Right lobe of liver (tissue), 6 donors: ENCODE results near the gene IGF2R. TPM values are rescaled to one million over a fixed set of nuclear protein-coding genes. Genes with fewer than 3 reads are reported as not detected.
"Not testable (repeated sequence)": the region's sequence is repeated elsewhere in the genome, so short reads cannot be mapped to it uniquely, and the experiment has no call there.

Experiments used
- ATAC-seq, 4 donors: fragments of 200-7000 bp; cut with Tn5 transposase; one replicate each; pipeline ENCODE4 v1.9.1; 2020; ENCODE audit warnings: mild to moderate bottlenecking in 4 of 4, moderate library complexity in 4 of 4
- DNase-seq, 3 donors: peaks; one replicate each; pipeline ENCODE4 v3.0.0-alpha.2; 2020
- H3K27ac ChIP-seq, 3 donors: fragments of 200-600 bp; one replicate each; pipeline ENCODE4 v1.8.0; 2022
- H3K27me3 ChIP-seq, 2 donors: fragments of 200-600 bp; one replicate each; pipeline ENCODE4 v1.8.0; 2022
- H3K36me3 ChIP-seq, 4 donors: fragments of 200-600 bp; sonication (generic) in 1 of 4; one replicate each; pipeline versions ENCODE4 v1.5.1 to v1.8.0; 2017 to 2022; ENCODE audit warnings: control low read depth in 1 of 4
- H3K4me1 ChIP-seq, 4 donors: fragments of 200-600 bp; sonication (generic) in 1 of 4; one replicate each; pipeline versions ENCODE4 v1.5.1 to v1.8.0; 2017 to 2022; ENCODE audit warnings: control low read depth in 1 of 4
- H3K4me3 ChIP-seq, 3 donors: fragments of 200-600 bp; one replicate each; pipeline ENCODE4 v1.8.0; 2022
- H3K9me3 ChIP-seq, 4 donors: fragments of 200-600 bp; sonication (generic) in 1 of 4; one replicate each; pipeline versions ENCODE4 v1.5.1 to v1.8.0; 2017 to 2022; ENCODE audit warnings: control low read depth in 1 of 4
- POLR2A ChIP-seq: fragments of 450-650 bp; IDR thresholded peaks from one replicate; pipeline ENCODE4 v1.6.1; 2017; ENCODE audit warnings: antibody characterized with exemption, mild to moderate bottlenecking
- WGBS: methylation state at CpG from one replicate; pipeline ENCODE4 v1.1.6; 2018; ENCODE audit warnings: low coverage, low lambda C conversion rate; ENCODE audit not compliant: insufficient coverage; ENCODE audit errors: missing lambda C conversion rate; 5-methylcytosine and 5-hydroxymethylcytosine counted together
- intact Hi-C, 2 donors: fragments of 100-400 bp; cut with DNase I; formaldehyde crosslinking; loops; one replicate each; pipeline versions ENCODE4 v1.11.2 to v1.14.1; 2022
- total RNA-seq, 6 experiments: library from RNA; depleted of rRNA in 2 of 6; stranded (reverse); fragments of >200 nt in 2 of 6; fragmentation: NEBNext Ultra II Directional in 3 of 6; extraction: Animal tissue kit (Norgen Biotek cat#: 25700) in 3 of 6; gene quantifications; one replicate each; pipeline versions ENCODE4 v1.1.0 to v1.2.4, GENCODE V29; 2016 to 2023
- TF ChIP-seq, protein P1 (sequence below), 4 donors: fragments of 200-600 bp in 3 of 4; fragments of 450-650 bp in 1 of 4; IDR thresholded peaks; one replicate each; pipeline versions ENCODE4 v1.5.1 to v1.8.0; 2016 to 2022; ENCODE audit warnings: antibody characterized with exemption in 4 of 4, mild to moderate bottlenecking in 2 of 4
- donor health status: DM: no; HTN: yes; CAD: no.
- donor health status: DM: no; HTN: no; CAD: no.
- donor health status: DM: no; HTN: no; CAD: no.
- donor health status: DM: no; HTN: yes; CAD: no.
- donor health status: DM: no; HTN: yes; CAD: no.

The IGF2R gene
- total RNA-seq, 6 experiments from 2014 or later = 50.3 to 81.0 (median 67.1) TPM

DNA sequence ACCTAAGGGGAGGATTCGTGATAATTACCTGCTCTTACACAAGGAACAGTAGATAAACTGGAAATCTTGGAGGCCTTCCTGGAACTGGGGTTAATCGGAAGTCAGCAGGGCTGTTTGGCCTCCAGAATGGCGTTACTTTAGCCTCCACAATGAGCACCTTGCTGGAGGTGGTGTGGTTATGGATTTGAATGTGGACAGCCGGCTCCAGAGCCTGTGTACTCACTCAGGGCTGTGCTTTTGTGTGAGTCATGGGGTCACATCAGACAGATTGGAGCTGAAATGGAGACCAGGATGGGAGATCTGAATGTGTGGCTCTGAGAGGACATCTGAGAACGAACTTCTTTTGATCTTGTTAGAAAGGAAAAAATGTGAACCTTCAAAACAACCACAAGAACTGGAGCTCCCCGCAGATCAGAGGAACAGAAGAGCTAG is 30.4 kb downstream of the IGF2R start:
- ATAC-seq (peak in 1 of 4 donors; percentile 22), DNase-seq (no peak)
- Histone ChIP-seq H3K4me3 (no peak overlapping the region), H3K4me1 (peaks cover 0 to 10% (median 2%) of the 10 kb centered on the region in 4 donors), H3K9me3 (no peaks in the 10 kb centered on the region), H3K36me3 (peaks cover 0 to 4% (median 0%) of the 10 kb centered on the region in 4 donors), H3K27me3 (no peaks in the 10 kb centered on the region), H3K27ac (no peak overlapping the region)
- 92% methylated on average over 6 of the region's 6 CpGs for WGBS
- TF ChIP-seq POLR2A = no peak
- TF ChIP-seq, protein P1, sequence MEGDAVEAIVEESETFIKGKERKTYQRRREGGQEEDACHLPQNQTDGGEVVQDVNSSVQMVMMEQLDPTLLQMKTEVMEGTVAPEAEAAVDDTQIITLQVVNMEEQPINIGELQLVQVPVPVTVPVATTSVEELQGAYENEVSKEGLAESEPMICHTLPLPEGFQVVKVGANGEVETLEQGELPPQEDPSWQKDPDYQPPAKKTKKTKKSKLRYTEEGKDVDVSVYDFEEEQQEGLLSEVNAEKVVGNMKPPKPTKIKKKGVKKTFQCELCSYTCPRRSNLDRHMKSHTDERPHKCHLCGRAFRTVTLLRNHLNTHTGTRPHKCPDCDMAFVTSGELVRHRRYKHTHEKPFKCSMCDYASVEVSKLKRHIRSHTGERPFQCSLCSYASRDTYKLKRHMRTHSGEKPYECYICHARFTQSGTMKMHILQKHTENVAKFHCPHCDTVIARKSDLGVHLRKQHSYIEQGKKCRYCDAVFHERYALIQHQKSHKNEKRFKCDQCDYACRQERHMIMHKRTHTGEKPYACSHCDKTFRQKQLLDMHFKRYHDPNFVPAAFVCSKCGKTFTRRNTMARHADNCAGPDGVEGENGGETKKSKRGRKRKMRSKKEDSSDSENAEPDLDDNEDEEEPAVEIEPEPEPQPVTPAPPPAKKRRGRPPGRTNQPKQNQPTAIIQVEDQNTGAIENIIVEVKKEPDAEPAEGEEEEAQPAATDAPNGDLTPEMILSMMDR (IDR thresholded peaks at IDR 0.05) = no peak
- intact Hi-C loops = no loop called here

- ATAC-seq (no peak), DNase-seq (no peak)
- no peak overlapping the region for H3K27ac ChIP-seq
- no peak for TF ChIP-seq POLR2A
- TF ChIP-seq, protein P1 (IDR thresholded peaks at IDR 0.05) = no peak
- H3K4me3 ChIP-seq = no peak overlapping the region
- H3K4me1 ChIP-seq = no peaks in the 10 kb centered on the region
- peaks cover 0 to 4% (median 0%) of the 10 kb centered on the region in 4 donors for H3K36me3 ChIP-seq
- intact Hi-C loops = no loop called here
- H3K27me3 ChIP-seq = no peaks in the 10 kb centered on the region
- no peaks in the 10 kb centered on the region for H3K9me3 ChIP-seq
- WGBS = 80% methylated on average over 4 of the region's 8 CpGs
Measured at GRCh38 chr6:160000280-160000704, 31.4 kb downstream of the IGF2R start.

DNA sequence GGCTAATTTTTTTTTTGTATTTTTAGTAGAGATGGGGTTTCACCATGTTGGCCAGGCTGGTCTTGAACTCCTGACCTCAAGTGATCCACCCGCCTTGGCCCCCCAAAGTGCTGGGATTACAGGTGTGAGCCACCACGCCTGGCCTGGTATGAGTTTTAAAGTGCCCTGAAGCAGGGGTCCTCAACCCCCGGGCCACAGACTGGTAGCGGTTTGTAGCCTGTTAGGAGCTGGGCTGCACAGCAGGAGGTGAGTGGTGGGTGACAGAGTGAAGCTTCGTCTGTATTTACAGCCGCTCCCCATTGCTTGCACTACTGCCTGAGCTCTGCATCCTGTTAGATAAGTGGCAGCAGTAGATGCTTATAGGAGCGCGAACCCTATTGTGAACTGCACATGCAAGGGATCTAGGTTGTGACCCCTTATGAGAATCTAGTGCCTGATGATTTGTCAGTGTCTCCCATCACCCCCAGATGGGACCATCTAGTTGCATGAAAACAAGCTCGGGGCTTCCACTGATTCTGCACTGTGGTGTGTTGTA is 32.1 kb downstream of the IGF2R start:
- WGBS = 83% methylated on average over 5 of the region's 9 CpGs
- H3K27ac ChIP-seq, ATAC-seq, intact Hi-C loops, H3K4me1 ChIP-seq, H3K4me3 ChIP-seq, DNase-seq, H3K27me3 ChIP-seq, H3K36me3 ChIP-seq, H3K9me3 ChIP-seq: not testable (repeated sequence)

DNA sequence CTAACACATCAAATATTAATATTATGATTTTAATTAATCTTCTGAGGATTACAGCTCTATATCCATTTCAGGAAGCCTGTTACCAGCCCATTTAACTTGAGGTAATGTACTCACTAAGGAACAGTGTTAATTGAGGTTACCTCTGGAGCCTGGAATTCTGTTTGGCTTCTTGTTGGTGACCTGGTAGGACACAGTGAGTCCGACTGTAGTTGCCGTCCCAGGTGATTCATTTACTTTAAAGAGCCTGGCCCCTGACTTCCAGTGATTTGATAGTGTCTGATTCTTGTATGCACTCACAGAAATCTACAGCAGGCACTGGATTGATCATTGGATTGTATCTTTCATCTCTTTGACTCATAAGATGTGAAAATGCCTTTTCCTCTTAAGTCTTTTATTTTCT is 34.0 kb downstream of the IGF2R start:
- H3K27me3 ChIP-seq = no peaks in the 10 kb centered on the region
- ATAC-seq = no peak
- TF ChIP-seq POLR2A = no peak
- TF ChIP-seq, protein P1 (IDR thresholded peaks at IDR 0.05) = no peak
- intact Hi-C loops = no loop called here
- WGBS = 30% methylated on average over 2 of the region's 2 CpGs
- H3K36me3 ChIP-seq = peaks cover 0 to 4% (median 0%) of the 10 kb centered on the region in 4 donors
- DNase-seq = no peak
- peaks cover 0 to 4% (median 0%) of the 10 kb centered on the region in 4 donors for H3K4me1 ChIP-seq
- no peak overlapping the region for H3K4me3 ChIP-seq
- H3K9me3 ChIP-seq = no peaks in the 10 kb centered on the region
- H3K27ac ChIP-seq = no peak overlapping the region

DNA sequence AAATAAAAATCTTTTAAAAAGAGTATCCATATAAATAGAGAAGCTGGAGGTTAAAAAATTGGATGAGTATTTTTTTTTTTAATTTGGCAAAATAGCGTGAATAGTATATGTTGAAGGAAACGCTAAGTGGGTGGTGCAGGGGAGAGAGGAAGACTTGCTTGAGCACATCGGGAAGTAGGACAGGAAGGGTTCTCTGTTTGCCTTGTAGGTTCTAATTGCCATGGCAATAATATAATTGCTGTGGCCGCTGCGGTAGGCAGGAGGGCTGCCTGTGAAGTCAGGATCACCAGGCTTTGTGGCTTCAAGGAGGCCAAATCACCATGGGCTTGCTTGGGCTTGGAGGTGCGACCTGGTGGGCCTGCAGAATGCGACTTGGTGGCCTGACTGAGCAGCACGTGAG is 35.1 kb downstream of the IGF2R start:
- no peaks in the 10 kb centered on the region for H3K9me3 ChIP-seq
- no peak overlapping the region for H3K27ac ChIP-seq
- H3K4me3 ChIP-seq = no peak overlapping the region
- peaks cover 0 to 4% (median 0%) of the 10 kb centered on the region in 4 donors for H3K4me1 ChIP-seq
- no peaks in the 10 kb centered on the region for H3K27me3 ChIP-seq
- ATAC-seq = peak in 1 of 4 donors; percentile 33
- TF ChIP-seq POLR2A = no peak
- TF ChIP-seq, protein P1 (IDR thresholded peaks at IDR 0.05) = no peak
- peaks cover 0 to 3% (median 0%) of the 10 kb centered on the region in 4 donors for H3K36me3 ChIP-seq
- intact Hi-C loops = no loop called here
- DNase-seq = no peak
- 86% methylated on average over 3 of the region's 8 CpGs for WGBS
